ENCODE results near the gene RPL3. TPM values are rescaled to one million over a fixed set of nuclear protein-coding genes. Genes with fewer than 3 reads are reported as not detected.

Gene RPL3
- total RNA-seq, 1 experiment from 2014 or later, result 3,009 TPM

- TF ChIP-seq STAT6 (CRISPR knock-in tag; conservative IDR thresholded peaks at IDR 0.05; ENCODE audit: low read depth) (no peak), TEAD4 (CRISPR knock-in tag; IDR thresholded peaks at IDR 0.05) (no peak)
- TF ChIP-seq, protein P1, sequence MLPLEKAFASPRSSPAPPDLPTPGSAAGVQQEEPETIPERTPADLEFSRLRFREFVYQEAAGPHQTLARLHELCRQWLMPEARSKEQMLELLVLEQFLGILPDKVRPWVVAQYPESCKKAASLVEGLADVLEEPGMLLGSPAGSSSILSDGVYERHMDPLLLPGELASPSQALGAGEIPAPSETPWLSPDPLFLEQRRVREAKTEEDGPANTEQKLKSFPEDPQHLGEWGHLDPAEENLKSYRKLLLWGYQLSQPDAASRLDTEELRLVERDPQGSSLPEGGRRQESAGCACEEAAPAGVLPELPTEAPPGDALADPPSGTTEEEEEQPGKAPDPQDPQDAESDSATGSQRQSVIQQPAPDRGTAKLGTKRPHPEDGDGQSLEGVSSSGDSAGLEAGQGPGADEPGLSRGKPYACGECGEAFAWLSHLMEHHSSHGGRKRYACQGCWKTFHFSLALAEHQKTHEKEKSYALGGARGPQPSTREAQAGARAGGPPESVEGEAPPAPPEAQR (CRISPR knock-in tag; IDR thresholded peaks at IDR 0.05), result no peak
Observed at GRCh38 chr22:39266398-39267030, 52.9 kb downstream of the RPL3 start (continued).

GRCh38 chr22:39265143-39265886 is 54.1 kb downstream of the RPL3 start:
- Mint-ChIP-seq H3K4me1 (peaks cover 16% of the 10 kb centered on the region), H3K27me3 (ENCODE audit: low read depth) (no peaks in the 10 kb centered on the region), H3K4me3 (no peak overlapping the region), H3K27ac (no peak overlapping the region), H3K9me3 (peaks cover 15% of the 10 kb centered on the region), H3K36me3 (no peaks in the 10 kb centered on the region)
- no peak for DNase-seq (ENCODE audit: low spot score)
- TF ChIP-seq ZNF671 (CRISPR knock-in tag; IDR thresholded peaks at IDR 0.05), result no peak
- TF ChIP-seq, protein P2, sequence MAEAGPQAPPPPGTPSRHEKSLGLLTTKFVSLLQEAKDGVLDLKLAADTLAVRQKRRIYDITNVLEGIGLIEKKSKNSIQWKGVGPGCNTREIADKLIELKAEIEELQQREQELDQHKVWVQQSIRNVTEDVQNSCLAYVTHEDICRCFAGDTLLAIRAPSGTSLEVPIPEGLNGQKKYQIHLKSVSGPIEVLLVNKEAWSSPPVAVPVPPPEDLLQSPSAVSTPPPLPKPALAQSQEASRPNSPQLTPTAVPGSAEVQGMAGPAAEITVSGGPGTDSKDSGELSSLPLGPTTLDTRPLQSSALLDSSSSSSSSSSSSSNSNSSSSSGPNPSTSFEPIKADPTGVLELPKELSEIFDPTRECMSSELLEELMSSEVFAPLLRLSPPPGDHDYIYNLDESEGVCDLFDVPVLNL (CRISPR knock-in tag; IDR thresholded peaks at IDR 0.05; ENCODE audit: borderline replicate concordance, low read depth), result no peak
- no peak for TF ChIP-seq ATF3 (CRISPR knock-in tag; conservative IDR thresholded peaks at IDR 0.05)
- no peak for TF ChIP-seq RELA (CRISPR knock-in tag; IDR thresholded peaks at IDR 0.05; ENCODE audit: borderline replicate concordance)
- TF ChIP-seq CDX4 (CRISPR knock-in tag; IDR thresholded peaks at IDR 0.05; ENCODE audit: borderline replicate concordance), result no peak
- TF ChIP-seq, protein P3, sequence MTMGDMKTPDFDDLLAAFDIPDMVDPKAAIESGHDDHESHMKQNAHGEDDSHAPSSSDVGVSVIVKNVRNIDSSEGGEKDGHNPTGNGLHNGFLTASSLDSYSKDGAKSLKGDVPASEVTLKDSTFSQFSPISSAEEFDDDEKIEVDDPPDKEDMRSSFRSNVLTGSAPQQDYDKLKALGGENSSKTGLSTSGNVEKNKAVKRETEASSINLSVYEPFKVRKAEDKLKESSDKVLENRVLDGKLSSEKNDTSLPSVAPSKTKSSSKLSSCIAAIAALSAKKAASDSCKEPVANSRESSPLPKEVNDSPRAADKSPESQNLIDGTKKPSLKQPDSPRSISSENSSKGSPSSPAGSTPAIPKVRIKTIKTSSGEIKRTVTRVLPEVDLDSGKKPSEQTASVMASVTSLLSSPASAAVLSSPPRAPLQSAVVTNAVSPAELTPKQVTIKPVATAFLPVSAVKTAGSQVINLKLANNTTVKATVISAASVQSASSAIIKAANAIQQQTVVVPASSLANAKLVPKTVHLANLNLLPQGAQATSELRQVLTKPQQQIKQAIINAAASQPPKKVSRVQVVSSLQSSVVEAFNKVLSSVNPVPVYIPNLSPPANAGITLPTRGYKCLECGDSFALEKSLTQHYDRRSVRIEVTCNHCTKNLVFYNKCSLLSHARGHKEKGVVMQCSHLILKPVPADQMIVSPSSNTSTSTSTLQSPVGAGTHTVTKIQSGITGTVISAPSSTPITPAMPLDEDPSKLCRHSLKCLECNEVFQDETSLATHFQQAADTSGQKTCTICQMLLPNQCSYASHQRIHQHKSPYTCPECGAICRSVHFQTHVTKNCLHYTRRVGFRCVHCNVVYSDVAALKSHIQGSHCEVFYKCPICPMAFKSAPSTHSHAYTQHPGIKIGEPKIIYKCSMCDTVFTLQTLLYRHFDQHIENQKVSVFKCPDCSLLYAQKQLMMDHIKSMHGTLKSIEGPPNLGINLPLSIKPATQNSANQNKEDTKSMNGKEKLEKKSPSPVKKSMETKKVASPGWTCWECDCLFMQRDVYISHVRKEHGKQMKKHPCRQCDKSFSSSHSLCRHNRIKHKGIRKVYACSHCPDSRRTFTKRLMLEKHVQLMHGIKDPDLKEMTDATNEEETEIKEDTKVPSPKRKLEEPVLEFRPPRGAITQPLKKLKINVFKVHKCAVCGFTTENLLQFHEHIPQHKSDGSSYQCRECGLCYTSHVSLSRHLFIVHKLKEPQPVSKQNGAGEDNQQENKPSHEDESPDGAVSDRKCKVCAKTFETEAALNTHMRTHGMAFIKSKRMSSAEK (CRISPR knock-in tag; IDR thresholded peaks at IDR 0.05; ENCODE audit: borderline replicate concordance), result no peak
- TF ChIP-seq ZNF219 (CRISPR knock-in tag; IDR thresholded peaks at IDR 0.05; ENCODE audit: borderline replicate concordance), result no peak
- TF ChIP-seq, protein P4, sequence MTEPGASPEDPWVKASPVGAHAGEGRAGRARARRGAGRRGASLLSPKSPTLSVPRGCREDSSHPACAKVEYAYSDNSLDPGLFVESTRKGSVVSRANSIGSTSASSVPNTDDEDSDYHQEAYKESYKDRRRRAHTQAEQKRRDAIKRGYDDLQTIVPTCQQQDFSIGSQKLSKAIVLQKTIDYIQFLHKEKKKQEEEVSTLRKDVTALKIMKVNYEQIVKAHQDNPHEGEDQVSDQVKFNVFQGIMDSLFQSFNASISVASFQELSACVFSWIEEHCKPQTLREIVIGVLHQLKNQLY (CRISPR knock-in tag; IDR thresholded peaks at IDR 0.05), result no peak
- no peak for TF ChIP-seq ZNF512 (CRISPR knock-in tag; IDR thresholded peaks at IDR 0.05; ENCODE audit: borderline replicate concordance)
- no peak for TF ChIP-seq CREM (CRISPR knock-in tag; IDR thresholded peaks at IDR 0.05)
- TF ChIP-seq ETV6 (CRISPR knock-in tag; IDR thresholded peaks at IDR 0.05), result no peak
- TF ChIP-seq TEAD4 (CRISPR knock-in tag; IDR thresholded peaks at IDR 0.05), result no peak
- ChIA-PET CTCF (interaction anchor here (1.5 kb wide), 1 partner anchor 94 kb away, joined by 3 read pairs; no protein-coding TSS in a partner anchor), POLR2A (no interaction called here)
- no peak for ATAC-seq
